Astrocyte of the spinal cord (primary cell): ENCODE data around the gene DHRS3.

Source experiments
- DNase-seq: peaks from one replicate; pipeline ENCODE4 v3.0.0; 2011; ENCODE audit warnings: low read depth, low spot score
- H3K4me3 ChIP-seq: 2 replicates; pipeline ENCODE4 v1.5.1; 2011; ENCODE audit warnings: low read depth, mild to moderate bottlenecking, low read length, moderate library complexity
- in situ Hi-C: cut with HindIII; loops from 2 replicates; pipeline ENCODE4 v1.10.0; 2017; ENCODE audit warnings: low sequenced_read_pairs
- TF ChIP-seq, protein P1 (sequence below): IDR thresholded peaks from 2 replicates; pipeline ENCODE4 v1.5.1; 2012; ENCODE audit warnings: low read depth, mild to moderate bottlenecking, low read length, inconsistent platforms

DHRS3 gene

GRCh38 chr1:12610941-12611340 is 7.1 kb downstream of the DHRS3 start:
- TF ChIP-seq, protein P1, sequence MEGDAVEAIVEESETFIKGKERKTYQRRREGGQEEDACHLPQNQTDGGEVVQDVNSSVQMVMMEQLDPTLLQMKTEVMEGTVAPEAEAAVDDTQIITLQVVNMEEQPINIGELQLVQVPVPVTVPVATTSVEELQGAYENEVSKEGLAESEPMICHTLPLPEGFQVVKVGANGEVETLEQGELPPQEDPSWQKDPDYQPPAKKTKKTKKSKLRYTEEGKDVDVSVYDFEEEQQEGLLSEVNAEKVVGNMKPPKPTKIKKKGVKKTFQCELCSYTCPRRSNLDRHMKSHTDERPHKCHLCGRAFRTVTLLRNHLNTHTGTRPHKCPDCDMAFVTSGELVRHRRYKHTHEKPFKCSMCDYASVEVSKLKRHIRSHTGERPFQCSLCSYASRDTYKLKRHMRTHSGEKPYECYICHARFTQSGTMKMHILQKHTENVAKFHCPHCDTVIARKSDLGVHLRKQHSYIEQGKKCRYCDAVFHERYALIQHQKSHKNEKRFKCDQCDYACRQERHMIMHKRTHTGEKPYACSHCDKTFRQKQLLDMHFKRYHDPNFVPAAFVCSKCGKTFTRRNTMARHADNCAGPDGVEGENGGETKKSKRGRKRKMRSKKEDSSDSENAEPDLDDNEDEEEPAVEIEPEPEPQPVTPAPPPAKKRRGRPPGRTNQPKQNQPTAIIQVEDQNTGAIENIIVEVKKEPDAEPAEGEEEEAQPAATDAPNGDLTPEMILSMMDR, result no peak
- no peak overlapping the region for H3K4me3 ChIP-seq
- in situ Hi-C loops, result no loop called here
- DNase-seq, result no peak

GRCh38 chr1:12610305-12610935 is 7.6 kb downstream of the DHRS3 start:
- no peak for DNase-seq
- in situ Hi-C loops, result no loop called here
- TF ChIP-seq, protein P1, result no peak
- no peak overlapping the region for H3K4me3 ChIP-seq

- DNase-seq, result no peak
- in situ Hi-C loops, result no loop called here
- TF ChIP-seq, protein P1, result no peak
- no peak overlapping the region for H3K4me3 ChIP-seq
These were observed 8.5 kb downstream of the DHRS3 start for GRCh38 chr1:12609469-12610003.

DNA sequence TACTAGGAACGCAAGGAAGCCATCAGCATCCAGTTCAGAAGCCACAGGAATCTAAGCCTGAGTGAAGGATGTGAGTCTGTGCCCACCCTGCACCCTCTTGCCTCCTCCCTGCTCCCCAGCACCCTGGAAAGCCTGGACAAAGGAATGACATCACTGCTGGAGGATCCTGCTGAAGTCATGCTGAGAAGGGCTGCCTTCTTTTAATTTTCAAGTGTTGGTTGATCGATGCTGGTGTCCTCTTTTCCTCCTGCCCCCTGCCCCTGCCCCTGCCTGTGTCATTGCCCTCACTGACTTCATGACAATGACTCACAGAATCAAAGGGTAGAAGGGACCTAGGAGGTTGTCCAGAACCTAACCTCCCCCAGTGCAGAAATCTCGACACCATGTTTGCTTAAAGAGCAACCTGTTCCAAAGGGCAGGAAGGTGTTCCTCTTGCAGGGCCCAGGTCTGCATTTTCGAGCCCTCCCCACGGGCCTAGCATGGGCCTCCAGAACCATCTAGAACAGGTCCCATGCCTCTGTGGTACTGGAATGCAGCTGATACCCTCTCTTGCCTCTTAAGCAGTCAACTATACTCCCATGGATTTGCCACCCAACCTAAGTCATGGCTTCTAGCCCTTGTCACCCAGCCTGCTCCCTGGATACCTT is 9.6 kb downstream of the DHRS3 start:
- TF ChIP-seq, protein P1, result no peak
- in situ Hi-C loops, result no loop called here
- no peak overlapping the region for H3K4me3 ChIP-seq
- DNase-seq, result no peak

- DNase-seq, result no peak
- TF ChIP-seq, protein P1, result no peak
- in situ Hi-C loops, result no loop called here
- H3K4me3 ChIP-seq, result no peak overlapping the region
These were observed 10.7 kb downstream of the DHRS3 start for GRCh38 chr1:12607263-12607662.

DNA sequence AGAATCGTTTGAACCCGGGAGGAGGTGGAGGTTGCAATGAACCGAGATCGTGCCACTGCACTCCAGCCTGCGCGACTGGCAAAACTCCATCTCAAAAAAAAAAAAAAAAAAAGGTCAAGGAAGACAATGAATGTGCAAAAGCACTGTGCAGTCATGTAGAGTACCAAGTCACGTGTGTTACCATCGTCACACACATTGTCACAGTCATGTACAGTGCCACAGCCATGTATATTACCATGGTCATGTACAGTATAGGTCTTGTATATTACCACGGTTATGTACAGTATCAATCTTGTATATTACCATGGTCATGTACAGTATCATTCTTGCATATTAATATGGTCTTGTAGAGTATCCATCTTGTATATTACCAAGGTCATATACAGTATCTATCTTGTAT is 13.0 kb downstream of the DHRS3 start:
- in situ Hi-C loops, result no loop called here
- DNase-seq, result no peak
- TF ChIP-seq, protein P1, result no peak
- no peak overlapping the region for H3K4me3 ChIP-seq
